ENCODE data around the gene BRD2.

DNA sequence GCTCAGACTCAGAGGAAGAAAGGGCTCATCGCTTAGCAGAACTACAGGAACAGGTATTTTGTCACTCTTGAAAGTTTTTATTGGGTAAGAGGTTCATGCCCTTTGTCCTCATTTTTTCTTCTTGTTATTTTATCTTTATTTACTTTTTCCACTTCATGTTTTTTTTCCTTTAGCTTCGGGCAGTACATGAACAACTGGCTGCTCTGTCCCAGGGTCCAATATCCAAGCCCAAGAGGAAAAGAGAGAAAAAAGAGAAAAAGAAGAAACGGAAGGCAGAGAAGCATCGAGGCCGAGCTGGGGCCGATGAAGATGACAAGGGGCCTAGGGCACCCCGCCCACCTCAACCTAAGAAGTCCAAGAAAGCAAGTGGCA, 9.5 kb downstream of the BRD2 start:
- TF ChIP-seq EZH2 (IDR thresholded peaks at IDR 0.05; ENCODE audit: borderline replicate concordance, insufficient read depth, low read depth, low read length, poor library complexity, severe bottlenecking), result no peak
- TF ChIP-seq, protein P1, sequence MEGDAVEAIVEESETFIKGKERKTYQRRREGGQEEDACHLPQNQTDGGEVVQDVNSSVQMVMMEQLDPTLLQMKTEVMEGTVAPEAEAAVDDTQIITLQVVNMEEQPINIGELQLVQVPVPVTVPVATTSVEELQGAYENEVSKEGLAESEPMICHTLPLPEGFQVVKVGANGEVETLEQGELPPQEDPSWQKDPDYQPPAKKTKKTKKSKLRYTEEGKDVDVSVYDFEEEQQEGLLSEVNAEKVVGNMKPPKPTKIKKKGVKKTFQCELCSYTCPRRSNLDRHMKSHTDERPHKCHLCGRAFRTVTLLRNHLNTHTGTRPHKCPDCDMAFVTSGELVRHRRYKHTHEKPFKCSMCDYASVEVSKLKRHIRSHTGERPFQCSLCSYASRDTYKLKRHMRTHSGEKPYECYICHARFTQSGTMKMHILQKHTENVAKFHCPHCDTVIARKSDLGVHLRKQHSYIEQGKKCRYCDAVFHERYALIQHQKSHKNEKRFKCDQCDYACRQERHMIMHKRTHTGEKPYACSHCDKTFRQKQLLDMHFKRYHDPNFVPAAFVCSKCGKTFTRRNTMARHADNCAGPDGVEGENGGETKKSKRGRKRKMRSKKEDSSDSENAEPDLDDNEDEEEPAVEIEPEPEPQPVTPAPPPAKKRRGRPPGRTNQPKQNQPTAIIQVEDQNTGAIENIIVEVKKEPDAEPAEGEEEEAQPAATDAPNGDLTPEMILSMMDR (IDR thresholded peaks at IDR 0.05), result no peak

Data from B cell (primary cell).